HG02588 (cell line): ENCODE results near the gene PCGF1.
"Not testable (repeated sequence)": the region's sequence is repeated elsewhere in the genome, so short reads cannot be mapped to it uniquely, and the experiment has no call there.

Experiments used
- ATAC-seq: cut with Tn5 transposase; IDR thresholded peaks from one replicate; pipeline ENCODE4 v1.9.1; 2021; ENCODE audit warnings: mild to moderate bottlenecking, moderate library complexity; ENCODE audit not compliant: unreplicated experiment

Gene PCGF1

DNA sequence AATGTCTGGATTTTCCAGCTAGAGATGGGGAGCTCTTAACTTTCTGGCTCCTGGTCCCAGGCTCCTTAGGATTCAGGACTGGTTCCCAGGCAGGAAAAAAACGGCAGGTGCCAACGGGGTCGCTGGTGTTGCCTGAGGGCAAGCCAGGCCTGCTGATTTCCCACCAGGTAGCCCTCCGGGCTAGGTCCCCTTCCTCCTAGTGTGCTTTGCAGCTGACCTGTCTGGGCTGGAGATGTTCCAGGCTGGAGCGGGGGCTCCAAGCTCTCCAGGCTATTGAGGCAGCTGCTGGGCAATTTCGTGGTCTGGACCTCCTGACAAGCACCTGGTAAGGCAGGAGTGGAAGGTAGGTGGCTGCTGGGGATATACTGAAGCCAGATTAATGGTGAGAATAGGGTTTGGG is 33.0 kb downstream of the PCGF1 start:
- ATAC-seq, result no peak

GRCh38 chr2:74472945-74473258 is 34.6 kb downstream of the PCGF1 start:
- ATAC-seq, result no peak

DNA sequence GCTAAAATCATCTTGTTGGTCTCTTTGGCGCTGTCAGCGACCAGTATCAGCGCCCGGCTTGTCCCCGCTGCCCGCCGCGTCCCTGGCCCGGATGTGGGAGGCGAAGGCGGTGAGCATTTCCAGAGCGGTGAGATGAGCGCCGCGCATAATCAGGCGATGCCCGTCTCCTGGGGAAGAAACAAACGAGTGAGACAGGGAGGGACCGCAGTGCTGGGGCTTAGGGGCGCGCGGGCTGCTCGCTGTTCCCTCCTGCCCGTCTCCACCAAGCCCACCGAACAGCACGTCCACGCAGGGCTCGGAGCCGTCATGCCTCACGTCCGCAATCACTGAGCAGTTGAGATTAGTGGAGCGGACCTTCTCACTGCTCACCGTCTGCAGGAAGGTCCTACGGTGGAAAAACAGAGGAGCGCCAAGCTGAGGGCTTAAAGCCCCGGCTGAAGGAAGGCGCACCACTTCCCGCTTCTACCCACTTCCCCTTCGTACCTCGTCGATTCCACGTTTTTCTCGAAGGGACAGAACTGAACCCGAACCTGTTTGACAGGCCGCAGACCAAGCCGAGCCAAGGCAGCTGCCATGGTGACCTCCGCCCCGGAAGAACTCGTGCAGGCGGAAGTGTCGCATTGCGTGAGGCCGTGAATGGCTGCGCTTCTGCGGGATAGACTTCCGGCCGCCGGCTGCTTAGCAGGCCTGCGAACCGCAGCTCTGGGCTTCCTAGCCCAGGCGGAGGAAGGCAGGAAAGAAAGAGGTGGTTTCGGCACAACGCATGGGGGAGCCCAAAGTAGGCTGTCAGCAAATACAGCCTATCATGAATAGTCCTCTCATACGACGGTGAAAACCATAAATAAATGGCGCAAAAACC is 35.2 kb downstream of the PCGF1 start, which contains the start of gene MRPL53:
Gene MRPL53, minus strand, starts transcription at position 595 of the 859 bp plus-strand sequence. Its CDS starts 20 bp downstream, at position 575.
- ATAC-seq, result peak; percentile 82

- ATAC-seq, result no peak
Measured at GRCh38 chr2:74471332-74472065, 36.0 kb downstream of the PCGF1 start.

DNA sequence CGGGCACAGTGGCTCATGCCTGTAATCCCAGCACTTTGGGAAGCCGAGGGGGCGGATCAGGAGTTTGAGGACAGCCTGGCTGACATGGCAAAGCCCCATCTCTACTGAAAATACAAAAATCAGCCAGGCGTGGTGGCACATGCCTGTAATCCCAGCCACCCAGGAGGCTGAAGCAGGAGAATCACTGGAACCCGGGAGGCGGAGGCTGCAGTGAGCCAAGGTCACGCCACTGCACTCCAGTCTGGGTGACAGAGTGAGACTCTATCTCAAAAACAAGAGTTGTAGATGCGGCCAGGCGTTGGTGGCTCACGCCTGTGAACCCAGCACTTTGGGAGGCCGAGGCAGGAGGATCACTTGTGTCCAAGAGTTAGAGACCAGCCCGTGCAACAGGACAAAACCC is 36.8 kb downstream of the PCGF1 start:
- ATAC-seq, result not testable (repeated sequence)

GRCh38 chr2:74464406-74464805 is 43.1 kb downstream of the PCGF1 start:
- no peak for ATAC-seq

DNA sequence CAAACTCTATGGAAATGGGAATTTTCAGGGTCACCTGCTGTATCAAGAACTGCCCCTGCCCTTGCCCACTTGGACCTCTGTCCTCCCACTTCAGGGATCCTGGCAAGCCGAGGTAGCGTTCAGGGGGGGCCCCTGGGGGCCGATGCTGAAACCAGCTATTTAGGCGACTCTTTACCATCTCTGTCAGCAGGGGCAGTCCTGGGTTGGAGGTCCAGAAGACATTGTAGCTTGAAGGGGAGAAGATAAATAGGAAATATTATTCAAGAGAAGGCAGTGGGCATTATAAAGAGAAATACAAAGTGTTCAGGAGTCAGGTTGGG is 44.7 kb downstream of the PCGF1 start:
- ATAC-seq, result no peak

- ATAC-seq, result no peak
Measured at GRCh38 chr2:74462054-74462785, 45.3 kb downstream of the PCGF1 start.

DNA sequence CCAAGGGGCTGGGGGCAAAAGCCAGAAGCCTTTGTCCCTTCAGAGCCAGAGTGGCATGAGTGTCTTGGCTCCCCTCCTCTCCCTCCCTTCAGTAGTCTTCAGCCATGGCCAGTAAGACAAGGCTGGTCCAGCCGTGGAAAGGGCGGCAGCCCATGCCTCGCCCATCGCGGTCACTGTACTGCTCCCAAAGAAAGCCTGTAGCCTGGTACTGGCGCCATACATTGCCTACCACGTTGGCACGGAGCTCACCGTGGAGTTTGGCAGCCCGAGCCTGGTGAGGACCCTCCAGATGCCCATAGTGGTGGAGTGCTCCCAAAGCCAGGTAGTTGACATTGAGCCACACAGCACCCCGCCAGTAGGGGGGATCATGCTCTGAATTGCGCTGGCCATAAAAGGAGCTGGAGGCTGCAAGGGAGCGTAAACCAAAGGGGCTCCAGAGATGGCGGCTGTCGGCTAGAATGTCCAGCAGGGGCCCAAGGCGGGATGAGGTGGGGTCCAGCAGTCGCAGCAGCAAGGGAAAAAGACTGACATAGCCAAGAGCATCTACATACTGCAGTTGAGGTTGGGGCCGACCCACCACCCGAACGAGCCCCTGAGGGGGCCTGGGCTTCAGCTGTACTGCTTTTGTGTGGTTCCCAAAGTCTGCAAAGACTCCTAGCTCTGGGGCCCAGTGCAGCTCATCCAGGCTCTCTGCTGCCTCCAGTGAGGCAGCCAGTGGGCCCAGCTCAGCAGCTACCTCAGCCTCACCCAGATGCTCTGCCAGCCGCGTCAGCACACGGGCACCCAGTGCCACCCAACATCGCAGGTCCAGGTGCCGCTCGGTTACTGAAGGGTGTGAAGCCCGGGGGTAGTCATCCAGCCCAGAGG is 46.1 kb downstream of the PCGF1 start:
- no peak for ATAC-seq

DNA sequence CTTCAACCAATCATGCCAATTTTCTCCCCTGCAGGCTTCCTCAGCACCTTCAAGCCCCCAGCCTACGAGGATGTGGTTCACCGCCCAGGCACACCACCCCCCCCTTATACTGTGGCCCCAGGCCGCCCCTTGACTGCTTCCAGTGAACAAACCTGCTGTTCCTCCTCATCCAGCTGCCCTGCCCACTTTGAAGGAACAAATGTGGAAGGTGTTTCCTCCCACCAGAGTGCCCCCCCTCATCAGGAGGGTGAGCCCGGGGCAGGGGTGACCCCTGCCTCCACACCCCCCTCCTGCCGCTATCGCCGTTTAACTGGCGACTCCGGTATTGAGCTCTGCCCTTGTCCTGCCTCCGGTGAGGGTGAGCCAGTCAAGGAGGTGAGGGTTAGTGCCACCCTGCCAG is 47.3 kb downstream of the PCGF1 start:
- ATAC-seq, result not testable (repeated sequence)

DNA sequence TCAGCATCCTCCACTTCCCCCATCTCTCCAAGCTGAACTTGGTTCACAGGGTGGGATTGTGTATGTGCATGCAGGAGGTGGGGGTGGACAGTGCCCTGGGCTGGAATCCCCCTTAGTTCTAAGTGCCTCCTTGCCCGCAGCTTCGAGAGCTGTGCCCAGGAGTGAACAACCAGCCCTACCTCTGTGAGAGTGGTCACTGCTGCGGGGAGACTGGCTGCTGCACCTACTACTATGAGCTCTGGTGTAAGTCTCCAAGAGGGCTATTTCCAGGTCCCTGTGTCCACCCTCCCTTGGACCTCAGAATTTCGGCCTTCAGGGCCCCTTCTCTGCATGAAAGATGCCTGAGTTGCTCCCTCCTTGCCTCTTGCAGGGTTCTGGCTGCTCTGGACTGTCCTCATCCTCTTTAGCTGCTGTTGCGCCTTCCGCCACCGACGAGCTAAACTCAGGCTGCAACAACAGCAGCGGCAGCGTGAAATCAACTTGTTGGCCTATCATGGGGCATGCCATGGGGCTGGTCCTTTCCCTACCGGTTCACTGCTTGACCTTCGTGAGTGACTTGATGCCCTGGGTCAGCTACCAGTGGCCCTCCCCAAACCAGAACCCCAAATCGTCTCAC is 47.9 kb downstream of the PCGF1 start:
- ATAC-seq, result not testable (repeated sequence)

GRCh38 chr2:74458938-74459363 is 48.5 kb downstream of the PCGF1 start:
- ATAC-seq, result no peak

- peak; percentile 80 for ATAC-seq
Measured at GRCh38 chr2:74458132-74458937, 49.2 kb downstream of the PCGF1 start, which contains the start of gene WBP1. WBP1 (plus strand) TSS chr2:74458438; CDS start chr2:74458603, 165 bp downstream.

DNA sequence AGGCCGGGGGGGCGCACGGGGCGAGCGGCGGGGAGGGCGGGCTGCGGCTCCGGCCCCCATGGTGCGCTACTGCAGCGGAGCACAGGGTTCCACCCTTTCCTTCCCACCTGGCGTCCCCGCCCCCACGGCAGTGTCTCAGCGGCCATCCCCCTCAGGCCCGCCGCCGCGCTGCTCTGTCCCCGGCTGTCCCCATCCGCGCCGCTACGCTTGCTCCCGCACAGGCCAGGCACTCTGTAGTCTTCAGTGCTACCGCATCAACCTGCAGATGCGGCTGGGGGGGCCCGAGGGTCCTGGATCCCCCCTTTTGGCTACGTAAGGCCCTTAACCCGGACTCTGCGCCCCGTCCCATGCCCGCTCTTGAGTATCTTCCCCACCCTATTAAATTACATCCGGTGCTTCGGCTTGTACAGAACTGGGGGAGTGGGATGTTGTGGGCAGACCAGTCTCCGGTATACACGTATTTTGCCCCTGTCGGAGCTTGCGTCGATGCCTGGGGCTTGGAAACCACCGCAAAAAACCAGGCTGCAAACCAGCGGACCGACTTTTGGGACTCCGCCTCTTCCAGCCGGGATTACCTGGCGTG is 49.9 kb downstream of the PCGF1 start:
- peak; percentile 28 for ATAC-seq

DNA sequence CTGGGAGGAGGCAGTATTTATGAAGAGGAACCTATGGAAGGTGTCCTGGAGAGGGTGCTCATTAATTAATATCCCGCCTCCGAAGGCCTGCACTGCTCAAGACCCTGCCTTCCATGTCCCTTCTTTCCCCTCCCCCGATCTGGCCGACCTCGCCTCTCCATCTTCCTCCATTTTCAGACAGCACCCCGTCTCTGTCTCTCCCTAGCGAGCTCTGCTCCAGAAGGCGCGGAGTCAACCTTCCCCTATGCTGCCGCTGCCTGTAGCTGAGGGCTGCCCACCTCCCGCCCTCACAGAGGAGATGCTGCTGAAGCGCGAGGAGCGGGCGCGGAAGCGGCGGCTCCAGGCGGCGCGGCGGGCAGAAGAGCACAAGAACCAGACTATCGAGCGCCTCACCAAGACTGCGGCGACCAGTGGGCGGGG is 50.4 kb downstream of the PCGF1 start:
- no peak for ATAC-seq
